IMR-90 (cell line): ENCODE data around the gene PCSK5. TPM values are rescaled to one million over a fixed set of nuclear protein-coding genes. Genes with fewer than 3 reads are reported as not detected.
"Not testable (repeated sequence)": the region's sequence is repeated elsewhere in the genome, so short reads cannot be mapped to it uniquely, and the experiment has no call there.

ENCODE experiments used
- ATAC-seq: fragments of 200-7000 bp; cut with Tn5 transposase; 2 replicates; pipeline ENCODE4 v1.9.1; 2020; ENCODE audit warnings: low read depth, mild to moderate bottlenecking, moderate library complexity
- BruUV-seq: library from RNA; stranded (reverse); fragments of 400-500 nt; replicated peaks from 2 replicates; lab custom pipeline; 2021; lab: Mats Ljungman, UMichigan
- CTCF ChIA-PET: fragments of 300-600 bp; formaldehyde crosslinking; extraction: SDS; loops from one replicate; lab custom pipeline; 2021; ENCODE audit warnings: antibody characterized with exemption; lab: Yijun Ruan, JAX
- POLR2A ChIA-PET: fragments of 300-600 bp; sonication (Branson Sonifier 250); formaldehyde crosslinking; loops from one replicate; lab custom pipeline; 2022; ENCODE audit warnings: antibody characterized with exemption; ENCODE audit not compliant: unreplicated experiment; lab: Charles Lee
- DNase-seq: peaks from one replicate; pipeline ENCODE4 v3.0.0; 2013
- H2AFZ ChIP-seq: replicated peaks from 2 replicates; pipeline ENCODE3; 2013; ENCODE audit warnings: low read length, mild to moderate bottlenecking; ENCODE audit not compliant: poor library complexity
- H2AK5ac ChIP-seq: 2 replicates; pipeline ENCODE4 v1.6.1; 2013; ENCODE audit warnings: low read depth, low read length, inconsistent platforms
- H2AK9ac ChIP-seq: replicated peaks from 2 replicates; pipeline ENCODE3; 2013; ENCODE audit warnings: mild to moderate bottlenecking, low read depth, low read length, moderate library complexity; ENCODE audit not compliant: poor library complexity
- H2BK120ac ChIP-seq: 2 replicates; pipeline ENCODE4 v1.6.1; 2013; ENCODE audit warnings: low read depth, low read length, inconsistent platforms
- H2BK15ac ChIP-seq: 3 replicates; pipeline ENCODE4 v1.6.1; 2013; ENCODE audit warnings: low read depth, low read length, inconsistent platforms
- H2BK20ac ChIP-seq: 2 replicates; pipeline ENCODE4 v1.6.1; 2013; ENCODE audit warnings: low read depth, mild to moderate bottlenecking, inconsistent platforms, low read length, moderate library complexity
- H2BK5ac ChIP-seq: 2 replicates; pipeline ENCODE4 v1.6.1; 2013; ENCODE audit warnings: mild to moderate bottlenecking, low read depth, low read length, inconsistent platforms; ENCODE audit not compliant: poor library complexity, severe bottlenecking
- H3K14ac ChIP-seq: replicated peaks from 2 replicates; pipeline ENCODE4 v1.6.1; 2013; ENCODE audit warnings: low read depth, low read length, inconsistent platforms
- H3K18ac ChIP-seq: 2 replicates; pipeline ENCODE4 v1.6.1; 2013; ENCODE audit warnings: low read depth, low read length, control low read depth
- H3K23ac ChIP-seq: 2 replicates; pipeline ENCODE4 v1.6.1; 2013; ENCODE audit warnings: low read depth, low read length, inconsistent platforms
- H3K27ac ChIP-seq: 2 replicates; pipeline ENCODE4 v1.5.1; 2013; ENCODE audit warnings: mild to moderate bottlenecking, control low read depth, low read length; ENCODE audit not compliant: insufficient read depth
- H3K27me3 ChIP-seq: 2 replicates; pipeline ENCODE4 v1.6.1; 2013; ENCODE audit warnings: low read length; ENCODE audit not compliant: control insufficient read depth, insufficient read depth
- H3K36me3 ChIP-seq: 2 replicates; pipeline ENCODE4 v1.6.1; 2013; ENCODE audit warnings: low read length, mixed read lengths; ENCODE audit not compliant: control insufficient read depth, insufficient read depth
- H3K4ac ChIP-seq: 2 replicates; pipeline ENCODE4 v1.6.1; 2013; ENCODE audit warnings: low read depth, low read length, inconsistent platforms
- H3K4me1 ChIP-seq: 2 replicates; pipeline ENCODE4 v1.6.1; 2013; ENCODE audit warnings: low read length, mixed read lengths; ENCODE audit not compliant: control insufficient read depth, insufficient read depth
- H3K4me2 ChIP-seq: 2 replicates; pipeline ENCODE4 v1.6.1; 2013; ENCODE audit warnings: low read depth, mild to moderate bottlenecking, control low read depth, low read length, moderate library complexity
- H3K4me3 ChIP-seq: 2 replicates; pipeline ENCODE4 v1.5.1; 2013; ENCODE audit warnings: low read depth, mild to moderate bottlenecking, control low read depth, low read length, moderate library complexity; ENCODE audit not compliant: insufficient read depth
- H3K56ac ChIP-seq: 2 replicates; pipeline ENCODE4 v1.6.1; 2013; ENCODE audit warnings: low read length, inconsistent platforms; ENCODE audit not compliant: insufficient read depth; ENCODE audit errors: extremely low read depth
- H3K79me1 ChIP-seq, 2 experiments: 2 replicates each; pipeline ENCODE4 v1.6.1; 2013; ENCODE audit warnings: low read length in 2 of 2, inconsistent platforms in 1 of 2, low read depth in 1 of 2
- H3K9ac ChIP-seq: 2 replicates; pipeline ENCODE4 v1.6.1; 2013; ENCODE audit warnings: low read depth, low read length, control low read depth
- H3K9me1 ChIP-seq: 2 replicates; pipeline ENCODE4 v1.6.1; 2013; ENCODE audit warnings: low read length, inconsistent platforms; ENCODE audit not compliant: insufficient read depth
- H3K9me3 ChIP-seq: 2 replicates; pipeline ENCODE4 v1.6.1; 2013; ENCODE audit warnings: low read length; ENCODE audit not compliant: control insufficient read depth, insufficient read depth
- H4K20me1 ChIP-seq: 2 replicates; pipeline ENCODE4 v1.6.1; 2013; ENCODE audit warnings: low read length, inconsistent platforms; ENCODE audit not compliant: insufficient read depth
- H4K5ac ChIP-seq: 2 replicates; pipeline ENCODE4 v1.6.1; 2013; ENCODE audit warnings: mild to moderate bottlenecking, low read depth, low read length, control low read depth
- H4K8ac ChIP-seq, 2 experiments: 2 replicates each; pipeline ENCODE4 v1.6.1; 2013; ENCODE audit warnings: low read depth in 2 of 2, low read length in 2 of 2, control low read depth in 1 of 2, inconsistent platforms in 1 of 2
- H4K91ac ChIP-seq: 2 replicates; pipeline ENCODE4 v1.6.1; 2013; ENCODE audit warnings: low read depth, low read length, inconsistent platforms; ENCODE audit not compliant: insufficient read depth
- RCOR1 ChIP-seq: IDR thresholded peaks from 2 replicates; pipeline ENCODE4 v1.6.1; 2012; ENCODE audit warnings: mild to moderate bottlenecking, low read length, improper control_type of control experiment; ENCODE audit not compliant: insufficient replicate concordance
- WGBS, 2 experiments: methylation state at CpG; one replicate each; pipeline versions ENCODE4 v1.1.5 to v1.1.7; 2013; ENCODE audit warnings: missing lambda C conversion rate in 2 of 2; ENCODE audit not compliant: insufficient read length in 1 of 2; ENCODE audit errors: extremely low coverage in 2 of 2; 5-methylcytosine and 5-hydroxymethylcytosine counted together
- dilution Hi-C: fragments of 300-500 bp; cut with HindIII; formaldehyde crosslinking; loops from one replicate; pipeline ENCODE4 v1.14.3; 2018; ENCODE audit warnings: low sequenced_read_pairs; ENCODE audit not compliant: unreplicated experiment
- in situ Hi-C: fragments of 300-500 bp; cut with MboI; formaldehyde crosslinking; loops from 3 replicates; pipeline ENCODE4 v1.14.3; 2019; ENCODE audit warnings: low sequenced_read_pairs, inconsistent platforms, mixed read lengths
- intact Hi-C: fragments of 100-400 bp; cut with micrococcal nuclease; formaldehyde crosslinking; loops from 2 replicates; pipeline ENCODE4 v1.10.0; 2022
- polyA plus RNA-seq, 3 experiments: library from polyadenylated mRNA; depleted of rRNA; stranded (reverse); fragments of >200 nt; gene quantifications; 2 replicates each; pipeline ENCODE4 v1.2.3, GENCODE V29; 2012; ENCODE audit warnings: low replicate concordance in 1 of 3
- total RNA-seq: library from RNA; depleted of rRNA; stranded (reverse); fragments of >200 nt; gene quantifications from 2 replicates; pipeline ENCODE4 v1.2.3, GENCODE V29; 2012

The PCSK5 gene
- total and polyA plus RNA-seq, 2 of the 4 experiments (the other 2 are of a cell fraction) = 1.5 to 3.0 TPM

DNA sequence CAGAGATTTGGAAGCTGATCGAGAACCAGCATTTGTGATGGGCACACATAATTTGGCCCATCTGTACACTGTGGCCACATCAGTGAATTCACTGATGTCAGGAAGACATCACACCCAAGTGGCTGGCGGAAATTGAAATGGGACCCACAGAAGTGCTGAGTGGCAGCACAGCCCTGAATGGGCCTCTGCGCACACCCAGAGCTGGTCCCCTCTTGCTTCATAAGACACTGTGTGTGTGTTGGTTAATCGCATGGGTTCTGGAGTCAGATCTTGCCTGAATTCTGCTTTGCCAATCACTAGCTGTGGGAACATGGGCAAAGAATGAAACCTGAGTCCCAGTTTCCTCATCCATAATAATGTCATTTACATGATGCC lies 72.2 kb downstream of the PCSK5 start:
- Histone ChIP-seq H2BK15ac (no peak overlapping the region), H3K9ac (no peak overlapping the region), H2BK120ac (no peak overlapping the region), H2BK20ac (no peak overlapping the region), H3K14ac (no peak overlapping the region), H3K36me3 (no peaks in the 10 kb centered on the region), H3K27me3 (no peaks in the 10 kb centered on the region), H4K20me1 (no peaks in the 10 kb centered on the region; the same call in 1 of the 2 replicates), H2AFZ (no peak overlapping the region), H2AK5ac (no peak overlapping the region), H3K4me1 (peaks cover 4% of the 10 kb centered on the region), H3K4ac (no peak overlapping the region), H3K18ac (no peak overlapping the region), H3K79me1 (no peaks in the 10 kb centered on the region), H4K8ac (no peak overlapping the region), H3K56ac (no peak overlapping the region), H4K5ac (no peak overlapping the region), H3K9me3 (no peaks in the 10 kb centered on the region), H3K27ac (no peak overlapping the region), H2BK5ac (no peak overlapping the region), H2AK9ac (no peak overlapping the region), H3K23ac (no peak overlapping the region; the same call in 1 of the 2 replicates), H3K4me2 (no peak overlapping the region), H3K4me3 (no peak overlapping the region), H4K91ac (no peak overlapping the region), H3K9me1 (peaks cover 2% of the 10 kb centered on the region; the same call in 1 of the 2 replicates)
- in situ Hi-C loops (no loop called here), intact Hi-C loops (no loop called here), dilution Hi-C loops (no loop called here)
- DNase-seq (no peak), ATAC-seq (no peak)
- CTCF ChIA-PET = no interaction called here
- no TSS peak for BruUV-seq
- no peak for TF ChIP-seq RCOR1
- no CpG with 5 or more reads among the region's 4 CpGs for WGBS, 2 experiments
- POLR2A ChIA-PET = no interaction called here

DNA sequence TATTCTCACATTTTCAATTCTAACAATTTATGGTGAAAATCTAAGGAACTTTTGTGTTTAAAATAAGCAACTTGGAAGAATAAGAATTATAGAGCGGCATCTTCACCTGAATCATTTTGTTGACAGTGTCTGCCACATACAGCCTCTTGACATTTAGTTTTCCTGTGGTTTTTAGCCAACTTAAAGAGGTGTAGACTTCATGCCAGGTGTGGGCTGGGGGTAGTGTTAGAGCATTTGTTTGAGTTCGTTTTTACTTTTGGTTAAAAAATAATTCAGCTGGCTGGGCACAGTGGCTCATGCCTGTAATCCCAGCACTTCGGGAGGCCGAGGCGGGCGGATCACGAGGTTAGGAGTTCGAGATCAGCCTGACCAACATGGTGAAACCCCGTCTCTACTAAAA lies 72.8 kb downstream of the PCSK5 start:
- H3K36me3 ChIP-seq, H2BK120ac ChIP-seq, H3K23ac ChIP-seq, H3K18ac ChIP-seq, intact Hi-C loops, H3K27ac ChIP-seq, H3K4ac ChIP-seq, H2BK20ac ChIP-seq, H3K9me3 ChIP-seq, DNase-seq, H2BK5ac ChIP-seq, H3K4me3 ChIP-seq, ATAC-seq, H4K91ac ChIP-seq, H3K56ac ChIP-seq, BruUV-seq, H3K27me3 ChIP-seq, H3K4me1 ChIP-seq, H3K9me1 ChIP-seq, H3K4me2 ChIP-seq, H4K5ac ChIP-seq, in situ Hi-C loops, dilution Hi-C loops, H2AK9ac ChIP-seq, H4K8ac ChIP-seq, H3K14ac ChIP-seq, POLR2A ChIA-PET, H2AK5ac ChIP-seq, H4K20me1 ChIP-seq, H2BK15ac ChIP-seq, CTCF ChIA-PET, H2AFZ ChIP-seq, H3K9ac ChIP-seq, H3K79me1 ChIP-seq: not testable (repeated sequence)
- WGBS, 2 experiments = no CpG with 5 or more reads among the region's 9 CpGs
